CD4-positive, alpha-beta T cell treated with Interferon alpha-2 for 1 hour (primary cell): ENCODE results near the gene SLC4A11.
A peak's percentile ranks its signal among the peaks of the same experiment; 100 is the strongest.

ENCODE experiments used
- DNase-seq, 2 donors: peaks; one replicate each; pipeline ENCODE4 v3.0.0-alpha.2; 2020 to 2022

Gene SLC4A11

GRCh38 chr20:3239026-3239866 lies at the start of gene SLC4A11:
SLC4A11 (minus strand) TSS chr20:3239190; CDS start chr20:3239137, 53 bp downstream.
- peak in 1 of 2 donors; percentile 36 for DNase-seq

- DNase-seq = no peak
Observed at GRCh38 chr20:3283222-3283820, 44.3 kb upstream of the SLC4A11 start.

DNA sequence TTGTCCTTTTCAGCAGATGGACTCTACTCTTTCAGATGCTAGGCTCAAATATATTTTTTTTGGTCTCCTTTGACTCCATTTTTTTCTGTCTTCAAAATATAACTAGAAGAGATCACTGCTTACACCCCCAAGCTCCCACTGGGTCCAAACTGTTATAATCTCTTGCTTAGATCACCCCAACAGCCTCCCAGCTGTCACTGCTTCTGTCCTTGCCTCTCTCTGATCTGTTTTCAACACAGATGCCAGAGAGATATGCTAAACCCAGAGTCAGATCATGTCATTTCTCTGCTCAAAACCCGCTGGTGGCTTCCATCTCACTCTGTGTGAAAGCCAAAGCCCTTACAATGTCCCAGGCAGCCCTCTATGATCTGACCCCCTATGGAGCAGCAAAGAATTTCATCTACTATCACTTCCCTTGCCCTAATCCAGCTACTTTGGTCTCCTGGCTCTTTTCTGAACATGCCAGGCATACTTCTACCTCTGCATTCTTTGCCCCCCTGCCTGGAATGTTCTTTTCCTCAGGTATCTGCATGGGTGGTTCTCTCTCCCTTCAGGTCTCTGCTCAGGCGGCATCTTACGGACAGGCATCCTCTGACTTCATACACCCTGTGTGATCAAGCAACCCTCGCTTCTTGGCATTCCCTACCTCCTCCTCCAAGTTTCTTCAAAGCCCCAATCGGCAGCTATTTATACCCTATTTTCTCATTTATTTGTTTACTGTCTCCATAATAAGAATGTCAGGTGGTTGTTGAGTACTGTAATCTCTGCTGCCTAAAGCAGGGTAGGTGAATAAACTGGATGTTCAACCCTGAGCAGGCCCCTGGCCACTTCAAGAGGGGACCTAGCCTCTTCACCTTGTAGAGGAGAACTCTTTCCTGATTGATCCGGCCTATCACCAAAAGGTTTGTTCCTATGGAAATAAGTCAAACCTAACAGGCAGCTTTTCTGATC lies 43.6 kb upstream of the SLC4A11 start:
- no peak for DNase-seq

- DNase-seq = no peak
Observed at GRCh38 chr20:3281437-3281836, 42.4 kb upstream of the SLC4A11 start.

GRCh38 chr20:3279761-3280160 lies 40.8 kb upstream of the SLC4A11 start:
- no peak for DNase-seq

GRCh38 chr20:3277686-3278465 lies 38.9 kb upstream of the SLC4A11 start:
- DNase-seq = no peak

- DNase-seq = no peak
Observed at GRCh38 chr20:3276680-3277015, 37.7 kb upstream of the SLC4A11 start.

DNA sequence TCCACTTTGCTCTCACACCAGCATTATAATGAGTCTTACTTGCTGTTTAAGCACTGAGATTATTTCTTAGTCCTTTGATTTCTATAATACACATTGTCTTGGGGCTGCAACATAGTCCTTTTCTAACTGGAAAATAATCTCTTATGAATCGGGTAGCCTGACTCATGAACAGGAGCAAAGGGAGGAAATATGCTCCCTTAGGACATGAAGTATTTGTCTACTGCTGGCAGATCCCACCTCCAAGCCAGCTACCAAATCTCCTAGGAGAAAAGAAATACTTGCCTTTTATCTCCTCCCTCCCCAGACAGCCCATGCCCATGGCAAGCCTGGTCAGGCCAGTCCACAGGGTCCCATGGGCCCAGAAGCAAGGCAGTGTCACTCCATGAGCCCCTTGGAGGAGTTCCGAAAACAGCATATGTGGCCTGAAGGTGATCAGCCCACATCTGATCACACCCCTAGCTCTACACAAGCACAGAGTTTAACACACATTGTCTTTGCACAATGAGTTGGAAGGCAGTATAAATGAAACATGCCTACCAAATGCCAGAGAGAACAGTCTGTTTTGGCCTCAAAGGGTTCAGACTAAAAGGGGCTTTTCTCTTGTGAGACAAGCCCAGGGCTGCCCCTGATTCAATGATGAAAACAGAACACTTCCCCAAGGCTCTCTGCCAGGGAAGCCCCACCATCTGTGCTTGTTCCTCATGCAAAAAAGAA lies 37.1 kb upstream of the SLC4A11 start:
- DNase-seq = no peak

DNA sequence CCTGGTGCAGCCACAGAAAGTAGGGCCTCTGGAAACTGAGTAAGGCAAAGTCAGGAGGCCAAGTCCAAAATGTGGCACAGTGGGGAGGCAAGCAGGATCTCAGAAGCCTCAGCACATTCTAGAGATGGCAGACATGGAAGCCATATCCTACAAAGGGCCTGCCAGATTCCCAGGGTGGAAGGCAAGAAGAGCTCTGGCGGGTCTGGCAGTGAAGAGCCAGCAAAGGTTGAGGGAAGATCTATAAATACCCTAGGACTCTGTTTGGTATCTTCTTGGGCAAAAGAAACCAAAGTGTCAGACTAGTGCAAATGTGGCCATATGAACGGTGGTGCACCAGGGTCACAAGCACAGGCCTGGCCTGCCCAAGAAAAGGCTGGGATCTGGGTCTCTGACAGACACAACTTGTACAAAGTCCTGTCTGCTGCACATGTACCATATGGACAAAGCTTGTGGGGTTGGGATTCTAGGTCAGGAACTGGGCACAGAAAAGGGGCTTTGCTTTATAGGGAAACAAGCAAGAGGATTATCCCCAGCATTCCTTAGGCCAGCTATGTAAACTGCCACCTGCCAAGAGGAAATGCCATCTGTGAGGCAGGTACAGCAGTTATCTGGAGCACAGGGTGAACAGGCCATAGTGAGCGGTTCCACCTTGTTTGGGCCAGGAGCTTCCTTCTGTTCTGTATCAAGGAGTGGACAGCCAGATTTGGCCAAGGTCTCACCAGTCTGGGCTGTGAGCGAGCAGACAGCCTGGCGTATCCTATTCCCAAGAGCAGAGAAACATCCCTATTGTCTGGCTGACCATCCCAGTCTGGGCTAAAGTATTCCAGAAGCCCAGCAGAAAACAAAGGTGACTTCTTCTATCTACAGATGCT lies 36.3 kb upstream of the SLC4A11 start:
- no peak for DNase-seq

GRCh38 chr20:3273371-3273770 lies 34.4 kb upstream of the SLC4A11 start:
- no peak for DNase-seq

DNA sequence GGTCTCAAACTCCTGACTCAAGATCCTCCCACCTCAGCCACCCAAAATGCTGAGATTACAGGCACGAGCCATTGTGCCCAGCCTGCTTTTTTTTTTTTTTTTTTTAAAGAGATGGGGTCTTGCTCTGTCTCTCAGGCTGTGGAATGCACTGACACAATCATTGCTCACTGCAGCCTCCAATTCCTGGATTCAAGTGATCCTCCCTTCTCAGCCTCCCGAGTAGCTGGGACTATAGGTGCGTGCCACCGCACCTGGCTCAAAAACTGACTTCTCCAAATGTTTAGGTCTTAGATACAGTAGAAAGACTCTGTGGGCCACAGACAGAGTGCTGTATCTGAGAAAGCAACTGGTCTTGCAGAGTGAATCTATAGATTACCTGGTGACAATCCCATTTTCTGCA lies 31.1 kb upstream of the SLC4A11 start:
- DNase-seq = no peak

DNA sequence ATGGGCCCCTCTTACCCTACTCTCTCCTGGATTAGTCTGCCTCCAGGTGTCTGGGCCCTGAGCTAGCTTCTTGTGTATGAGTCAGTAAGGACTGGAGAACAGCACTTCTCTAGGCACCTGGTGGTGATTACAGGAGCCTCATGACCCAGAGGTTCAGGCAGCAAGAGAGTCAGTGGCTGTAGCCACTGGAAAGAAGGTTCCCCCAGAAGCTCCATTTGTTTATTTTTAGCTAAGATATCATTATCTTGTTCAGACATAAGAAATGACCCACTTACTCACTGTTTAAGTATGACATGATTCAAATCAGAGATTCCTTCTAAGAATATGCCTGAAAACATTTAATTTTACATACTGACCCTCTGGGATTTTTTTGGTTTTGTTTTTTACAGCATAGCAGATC lies 23.6 kb upstream of the SLC4A11 start:
- no peak for DNase-seq

GRCh38 chr20:3258429-3258828 lies 19.4 kb upstream of the SLC4A11 start:
- no peak for DNase-seq

GRCh38 chr20:3255728-3256127 lies 16.7 kb upstream of the SLC4A11 start:
- no peak for DNase-seq

DNA sequence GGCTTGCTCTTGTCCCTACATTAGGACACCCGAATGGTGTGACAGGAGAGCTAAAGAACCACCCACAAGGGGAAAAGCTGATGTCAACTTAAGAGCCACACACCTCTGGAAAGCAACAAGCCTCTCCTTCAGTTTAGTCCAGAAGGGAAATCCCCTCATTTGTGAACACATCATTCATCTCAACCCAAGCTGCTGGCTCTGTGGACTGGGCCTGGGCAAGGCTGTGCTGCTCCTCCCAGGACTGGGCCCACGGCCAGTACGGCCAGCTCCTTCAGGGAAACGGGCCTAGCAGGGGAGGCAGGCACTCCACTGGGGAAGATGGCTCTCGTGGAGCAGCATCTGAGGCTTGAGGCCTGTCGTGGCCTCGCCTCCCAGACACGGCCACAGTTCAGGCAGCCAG lies 12.8 kb upstream of the SLC4A11 start:
- DNase-seq = no peak

- no peak for DNase-seq
Observed at GRCh38 chr20:3250091-3250504, 11.1 kb upstream of the SLC4A11 start.

GRCh38 chr20:3248993-3249347 lies 10.0 kb upstream of the SLC4A11 start:
- no peak for DNase-seq

- DNase-seq = peak in 1 of 2 donors; percentile 12
Observed at GRCh38 chr20:3248167-3248992, 9.4 kb upstream of the SLC4A11 start.

DNA sequence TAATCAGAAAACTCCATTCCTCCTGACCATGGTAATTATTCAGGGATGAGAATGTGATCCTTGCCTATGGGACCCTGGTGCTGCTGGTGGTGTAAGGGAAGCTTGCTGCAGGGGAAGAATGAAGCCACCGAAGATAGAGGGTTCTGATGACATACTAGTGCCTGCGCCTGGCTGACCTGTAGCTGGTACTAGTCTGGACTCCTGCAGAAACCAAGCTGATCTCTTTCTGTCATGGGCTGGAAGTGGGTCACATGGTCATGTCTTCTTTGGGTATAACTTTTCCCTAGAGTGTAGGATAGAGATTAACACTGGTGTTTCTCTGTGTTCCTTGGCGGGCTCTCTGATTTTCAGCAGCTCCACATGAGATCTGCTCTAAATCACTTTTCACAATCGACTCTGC lies 8.6 kb upstream of the SLC4A11 start:
- no peak for DNase-seq

GRCh38 chr20:3246682-3247081 lies 7.7 kb upstream of the SLC4A11 start:
- no peak for DNase-seq
